BLaER1 treated with 17β-estradiol and CSF1 and Interleukin-3, amounts not matched to agents 10 nM and 100 nM (cell line): ENCODE results near the gene CNN3.

Source experiments
- H3K27ac ChIP-seq, 11 experiments: shearing (Covaris generic); formaldehyde crosslinking; 2 replicates each; pipeline ENCODE4 v1.8.1; 2022
- H3K27me3 ChIP-seq, 11 experiments: shearing (Covaris generic); formaldehyde crosslinking; 2 replicates each; pipeline ENCODE4 v1.8.1; 2022
- H3K36me3 ChIP-seq, 11 experiments: shearing (Covaris generic); formaldehyde crosslinking; 2 replicates each; pipeline ENCODE4 v1.8.1; 2022
- H3K4me1 ChIP-seq, 10 experiments: shearing (Covaris generic); formaldehyde crosslinking; 2 replicates each; pipeline ENCODE4 v1.8.1; 2022
- H3K4me2 ChIP-seq, 11 experiments: shearing (Covaris generic); formaldehyde crosslinking; 2 replicates each; pipeline ENCODE4 v1.8.1; 2022
- H3K4me3 ChIP-seq, 10 experiments: shearing (Covaris generic); formaldehyde crosslinking; 2 replicates each; pipeline ENCODE4 v1.8.1; 2022
- H3K9ac ChIP-seq, 11 experiments: shearing (Covaris generic); formaldehyde crosslinking; 2 replicates each; pipeline ENCODE4 v1.8.1; 2022
- H3K9me3 ChIP-seq, 11 experiments: shearing (Covaris generic); formaldehyde crosslinking; replicated peaks in 1 of 11; 2 replicates each; pipeline ENCODE4 v1.8.1; 2022
- H4K20me1 ChIP-seq, 11 experiments: shearing (Covaris generic); formaldehyde crosslinking; 2 replicates each; pipeline ENCODE4 v1.8.1; 2022
- Cebpa-rat ChIP-seq, 11 experiments: shearing (Covaris generic); IDR thresholded peaks; 2 replicates each; pipeline ENCODE4 v1.8.1; 2022

Gene CNN3

GRCh38 chr1:94876362-94876761 lies 50.5 kb downstream of the CNN3 start:
- Histone ChIP-seq H4K20me1 (no peaks in the 10 kb centered on the region), H3K27ac (no peak overlapping the region), H3K4me2 (no peak overlapping the region; a peak in 1 of 22 replicates), H3K4me1 (no peaks in the 10 kb centered on the region), H3K9ac (no peak overlapping the region), H3K36me3 (no peaks in the 10 kb centered on the region), H3K4me3 (no peak overlapping the region), H3K9me3 (peaks cover 0 to 4% (median 0%) of the 10 kb centered on the region in 11 experiments; a peak in 1 of 22 replicates), H3K27me3 (no peaks in the 10 kb centered on the region)
- no peak for TF ChIP-seq Cebpa-rat (IDR thresholded peaks at IDR 0.05)

- H3K9ac ChIP-seq, result no peak overlapping the region
- H3K4me1 ChIP-seq, result no peaks in the 10 kb centered on the region
- H3K4me2 ChIP-seq, result no peak overlapping the region
- peaks cover 0 to 4% (median 0%) of the 10 kb centered on the region in 11 experiments; a peak in 1 of 22 replicates for H3K9me3 ChIP-seq
- H4K20me1 ChIP-seq, result no peaks in the 10 kb centered on the region
- H3K27me3 ChIP-seq, result no peaks in the 10 kb centered on the region
- no peak for TF ChIP-seq Cebpa-rat (IDR thresholded peaks at IDR 0.05)
- H3K36me3 ChIP-seq, result no peaks in the 10 kb centered on the region
- H3K27ac ChIP-seq, result no peak overlapping the region
- H3K4me3 ChIP-seq, result no peak overlapping the region
Measured at GRCh38 chr1:94875794-94876193, 51.1 kb downstream of the CNN3 start.

GRCh38 chr1:94874423-94874822 lies 52.5 kb downstream of the CNN3 start:
- Histone ChIP-seq H3K36me3 (no peaks in the 10 kb centered on the region), H3K4me3 (no peak overlapping the region), H3K27ac (no peak overlapping the region), H3K4me2 (no peak overlapping the region), H3K4me1 (no peaks in the 10 kb centered on the region), H4K20me1 (no peaks in the 10 kb centered on the region), H3K9me3 (peaks cover 0 to 4% (median 0%) of the 10 kb centered on the region in 11 experiments; a peak in 1 of 22 replicates), H3K9ac (no peak overlapping the region), H3K27me3 (no peaks in the 10 kb centered on the region)
- TF ChIP-seq Cebpa-rat (IDR thresholded peaks at IDR 0.05), result no peak

GRCh38 chr1:94873520-94874351 lies 53.2 kb downstream of the CNN3 start:
- no peak overlapping the region for H3K4me3 ChIP-seq
- H3K27me3 ChIP-seq, result no peaks in the 10 kb centered on the region
- no peaks in the 10 kb centered on the region for H4K20me1 ChIP-seq
- H3K36me3 ChIP-seq, result no peaks in the 10 kb centered on the region
- no peak overlapping the region for H3K9ac ChIP-seq
- TF ChIP-seq Cebpa-rat (IDR thresholded peaks at IDR 0.05), result no peak
- no peak overlapping the region for H3K27ac ChIP-seq
- peaks cover 0 to 4% (median 0%) of the 10 kb centered on the region in 11 experiments; a peak in 1 of 22 replicates for H3K9me3 ChIP-seq
- no peaks in the 10 kb centered on the region for H3K4me1 ChIP-seq
- no peak overlapping the region for H3K4me2 ChIP-seq

- no peak overlapping the region for H3K4me2 ChIP-seq
- H4K20me1 ChIP-seq, result no peaks in the 10 kb centered on the region
- peaks cover 0 to 4% (median 0%) of the 10 kb centered on the region in 11 experiments; a peak in 1 of 22 replicates for H3K9me3 ChIP-seq
- no peak overlapping the region for H3K4me3 ChIP-seq
- no peaks in the 10 kb centered on the region for H3K36me3 ChIP-seq
- no peak overlapping the region for H3K27ac ChIP-seq
- H3K9ac ChIP-seq, result no peak overlapping the region
- no peak for TF ChIP-seq Cebpa-rat (IDR thresholded peaks at IDR 0.05)
- H3K4me1 ChIP-seq, result no peaks in the 10 kb centered on the region
- no peaks in the 10 kb centered on the region for H3K27me3 ChIP-seq
Measured at GRCh38 chr1:94872771-94873495, 54.0 kb downstream of the CNN3 start.

- H3K9ac ChIP-seq, result no peak overlapping the region
- H4K20me1 ChIP-seq, result no peaks in the 10 kb centered on the region
- H3K27me3 ChIP-seq, result no peaks in the 10 kb centered on the region
- H3K4me3 ChIP-seq, result no peak overlapping the region
- no peak for TF ChIP-seq Cebpa-rat (IDR thresholded peaks at IDR 0.05)
- no peaks in the 10 kb centered on the region for H3K9me3 ChIP-seq
- no peak overlapping the region for H3K27ac ChIP-seq
- no peaks in the 10 kb centered on the region for H3K36me3 ChIP-seq
- H3K4me2 ChIP-seq, result no peak overlapping the region
- no peaks in the 10 kb centered on the region for H3K4me1 ChIP-seq
Measured at GRCh38 chr1:94871031-94871430, 55.9 kb downstream of the CNN3 start.

- Histone ChIP-seq H3K9ac (no peak overlapping the region), H3K27me3 (no peaks in the 10 kb centered on the region), H3K36me3 (no peaks in the 10 kb centered on the region), H3K4me2 (no peak overlapping the region), H3K9me3 (no peaks in the 10 kb centered on the region), H3K4me1 (peaks cover 0 to 28% (median 17%) of the 10 kb centered on the region in 10 experiments; a peak in 12 of 20 replicates), H3K4me3 (no peak overlapping the region), H3K27ac (no peak overlapping the region), H4K20me1 (no peaks in the 10 kb centered on the region)
- TF ChIP-seq Cebpa-rat (IDR thresholded peaks at IDR 0.05), result no peak
Measured at GRCh38 chr1:94866164-94866807, 60.6 kb downstream of the CNN3 start.

- Histone ChIP-seq H3K4me3 (no peak overlapping the region), H3K9me3 (no peaks in the 10 kb centered on the region), H3K27ac (no peak overlapping the region), H3K27me3 (no peaks in the 10 kb centered on the region), H4K20me1 (no peaks in the 10 kb centered on the region), H3K9ac (no peak overlapping the region), H3K4me2 (no peak overlapping the region), H3K36me3 (no peaks in the 10 kb centered on the region), H3K4me1 (peaks cover 0 to 28% (median 17%) of the 10 kb centered on the region in 10 experiments; a peak in 12 of 20 replicates)
- TF ChIP-seq Cebpa-rat (IDR thresholded peaks at IDR 0.05), result no peak
Measured at GRCh38 chr1:94865360-94865759, 61.5 kb downstream of the CNN3 start.

GRCh38 chr1:94864821-94865220 lies 62.1 kb downstream of the CNN3 start:
- no peaks in the 10 kb centered on the region for H4K20me1 ChIP-seq
- no peak for TF ChIP-seq Cebpa-rat (IDR thresholded peaks at IDR 0.05)
- H3K9me3 ChIP-seq, result no peaks in the 10 kb centered on the region
- no peak overlapping the region for H3K4me2 ChIP-seq
- H3K4me1 ChIP-seq, result peaks cover 0 to 28% (median 17%) of the 10 kb centered on the region in 10 experiments; a peak in 12 of 20 replicates
- no peaks in the 10 kb centered on the region for H3K36me3 ChIP-seq
- no peaks in the 10 kb centered on the region for H3K27me3 ChIP-seq
- no peak overlapping the region for H3K4me3 ChIP-seq
- no peak overlapping the region for H3K27ac ChIP-seq
- H3K9ac ChIP-seq, result no peak overlapping the region
